Measurements from ENCODE around the gene GARIN5A.
"Not testable (repeated sequence)": the region's sequence is repeated elsewhere in the genome, so short reads cannot be mapped to it uniquely, and the experiment has no call there.

Gene GARIN5A

DNA sequence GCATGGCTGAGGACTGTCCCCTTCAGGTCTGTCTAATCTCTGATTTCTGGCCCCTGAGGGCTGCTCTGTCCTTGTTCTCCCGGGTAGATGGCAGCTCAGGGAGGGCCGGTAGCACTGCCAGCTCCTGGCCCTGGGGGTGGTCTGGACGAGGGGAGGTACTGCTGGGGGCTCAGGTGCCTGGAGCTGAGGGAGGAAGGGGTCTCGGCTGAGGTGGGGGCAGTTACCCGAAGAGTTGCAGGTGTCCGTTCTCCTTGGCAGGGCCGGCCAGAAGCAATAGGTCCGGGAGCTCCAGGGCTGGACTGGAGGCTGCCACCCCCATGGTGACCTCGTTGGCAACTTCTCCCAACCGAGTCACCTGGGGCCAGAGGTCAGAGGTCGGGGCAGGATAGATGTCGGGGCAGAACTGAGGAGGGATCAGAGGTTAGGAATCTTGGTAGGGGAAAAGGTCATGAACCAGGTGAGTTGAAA, 1.5 kb downstream of the GARIN5A start:
- TF ChIP-seq, protein P1, sequence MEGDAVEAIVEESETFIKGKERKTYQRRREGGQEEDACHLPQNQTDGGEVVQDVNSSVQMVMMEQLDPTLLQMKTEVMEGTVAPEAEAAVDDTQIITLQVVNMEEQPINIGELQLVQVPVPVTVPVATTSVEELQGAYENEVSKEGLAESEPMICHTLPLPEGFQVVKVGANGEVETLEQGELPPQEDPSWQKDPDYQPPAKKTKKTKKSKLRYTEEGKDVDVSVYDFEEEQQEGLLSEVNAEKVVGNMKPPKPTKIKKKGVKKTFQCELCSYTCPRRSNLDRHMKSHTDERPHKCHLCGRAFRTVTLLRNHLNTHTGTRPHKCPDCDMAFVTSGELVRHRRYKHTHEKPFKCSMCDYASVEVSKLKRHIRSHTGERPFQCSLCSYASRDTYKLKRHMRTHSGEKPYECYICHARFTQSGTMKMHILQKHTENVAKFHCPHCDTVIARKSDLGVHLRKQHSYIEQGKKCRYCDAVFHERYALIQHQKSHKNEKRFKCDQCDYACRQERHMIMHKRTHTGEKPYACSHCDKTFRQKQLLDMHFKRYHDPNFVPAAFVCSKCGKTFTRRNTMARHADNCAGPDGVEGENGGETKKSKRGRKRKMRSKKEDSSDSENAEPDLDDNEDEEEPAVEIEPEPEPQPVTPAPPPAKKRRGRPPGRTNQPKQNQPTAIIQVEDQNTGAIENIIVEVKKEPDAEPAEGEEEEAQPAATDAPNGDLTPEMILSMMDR (IDR thresholded peaks at IDR 0.05; ENCODE audit: extremely low read depth, insufficient read depth, missing control alignments): no peak
- DNase-seq (ENCODE audit: low spot score): no peak
- in situ Hi-C loops (cut with MboI; ENCODE audit: low pct_unique_long_range_greater_than_20kb, low sequenced_read_pairs, unreplicated experiment): no loop called here

DNA sequence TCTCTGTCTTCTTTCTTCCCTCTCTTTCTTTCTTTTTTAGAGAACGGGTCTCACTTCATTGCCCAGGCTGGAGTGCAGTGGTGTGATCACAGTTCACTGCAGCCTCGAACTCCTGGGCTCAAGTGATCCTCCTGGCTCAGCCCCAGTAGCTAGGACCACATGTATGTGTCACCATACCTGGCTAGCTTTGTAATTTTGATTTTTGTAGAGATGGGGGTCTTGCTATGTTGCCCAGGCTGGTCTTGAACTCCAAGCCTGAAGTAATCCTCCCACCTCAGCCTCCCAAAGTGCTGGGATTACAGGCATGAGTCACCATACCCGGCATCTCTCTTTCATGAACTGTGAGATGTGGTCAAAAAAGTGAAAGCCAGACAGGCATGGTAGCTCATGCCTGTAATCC, 3.3 kb downstream of the GARIN5A start:
- DNase-seq (ENCODE audit: low spot score); in situ Hi-C loops (cut with MboI; ENCODE audit: low pct_unique_long_range_greater_than_20kb, low sequenced_read_pairs, unreplicated experiment): not testable (repeated sequence)

DNA sequence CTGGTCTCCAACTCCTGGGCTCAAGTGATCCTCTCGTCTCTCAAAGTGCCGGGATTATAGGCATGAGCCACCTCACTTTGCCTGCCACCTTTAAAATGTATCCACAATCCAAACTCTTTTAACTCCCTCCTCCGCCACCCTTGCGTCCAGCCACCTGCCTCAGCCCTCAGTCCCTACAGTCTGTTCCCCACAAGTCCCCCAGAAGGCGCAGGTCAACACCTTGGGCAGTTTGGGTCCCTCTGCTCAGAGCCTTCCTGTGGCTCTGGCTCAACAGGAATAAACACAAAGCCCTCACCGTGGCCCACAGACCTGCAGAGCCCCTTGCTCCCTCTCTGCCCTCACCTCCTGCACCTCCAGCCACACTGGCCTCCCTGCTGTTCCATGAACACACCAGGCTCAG, 7.8 kb downstream of the GARIN5A start:
- TF ChIP-seq, protein P1 (IDR thresholded peaks at IDR 0.05; ENCODE audit: extremely low read depth, insufficient read depth, missing control alignments): no peak
- no peak for DNase-seq (ENCODE audit: low spot score)
- in situ Hi-C loops (cut with MboI; ENCODE audit: low pct_unique_long_range_greater_than_20kb, low sequenced_read_pairs, unreplicated experiment): no loop called here

DNA sequence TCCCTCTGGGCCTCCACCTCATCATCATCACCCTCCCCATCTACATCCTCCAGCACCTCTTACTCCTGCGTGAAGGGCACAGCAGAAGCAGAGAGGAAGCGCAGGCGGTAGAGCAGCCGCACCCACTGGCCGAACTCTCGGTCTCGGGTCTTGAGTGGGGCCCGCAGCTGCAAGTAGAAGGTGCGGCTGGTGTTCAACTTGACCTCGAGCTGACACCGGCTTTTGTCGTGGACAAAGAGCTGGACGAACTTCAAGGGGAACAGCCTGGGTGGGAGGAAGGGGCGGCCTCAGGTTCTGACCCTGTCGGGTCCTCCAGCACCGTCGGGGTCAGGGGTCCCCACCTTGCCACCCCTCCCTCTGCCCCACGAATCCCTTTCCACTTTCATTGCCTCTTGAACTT, 9.1 kb downstream of the GARIN5A start:
- TF ChIP-seq, protein P1 (IDR thresholded peaks at IDR 0.05; ENCODE audit: extremely low read depth, insufficient read depth, missing control alignments): no peak
- DNase-seq (ENCODE audit: low spot score): no peak

DNA sequence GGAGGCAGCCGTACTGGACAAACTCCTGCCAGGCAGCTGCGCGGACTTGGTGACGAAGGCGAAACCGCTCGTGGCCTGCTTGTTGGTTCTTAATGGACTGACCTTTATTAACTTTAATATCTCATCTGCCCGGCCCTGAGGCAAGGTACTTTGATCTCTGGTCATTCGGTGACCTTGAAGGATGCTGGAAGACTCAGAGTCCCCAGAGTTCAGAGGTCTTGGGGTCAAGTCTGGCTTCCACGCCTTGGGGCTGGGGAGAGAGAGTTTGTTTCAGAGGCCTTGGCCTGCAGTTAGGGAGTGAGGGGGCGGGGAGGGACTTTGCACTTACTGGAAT, 10.0 kb downstream of the GARIN5A start:
- TF ChIP-seq, protein P1 (IDR thresholded peaks at IDR 0.05; ENCODE audit: extremely low read depth, insufficient read depth, missing control alignments): no peak
- in situ Hi-C loops (cut with MboI; ENCODE audit: low pct_unique_long_range_greater_than_20kb, low sequenced_read_pairs, unreplicated experiment): no loop called here

More for the DNA sequence above, 9.1 kb downstream of the GARIN5A start:
- in situ Hi-C loops (cut with MboI; ENCODE audit: low pct_unique_long_range_greater_than_20kb, low sequenced_read_pairs, unreplicated experiment): no loop called here

DNA sequence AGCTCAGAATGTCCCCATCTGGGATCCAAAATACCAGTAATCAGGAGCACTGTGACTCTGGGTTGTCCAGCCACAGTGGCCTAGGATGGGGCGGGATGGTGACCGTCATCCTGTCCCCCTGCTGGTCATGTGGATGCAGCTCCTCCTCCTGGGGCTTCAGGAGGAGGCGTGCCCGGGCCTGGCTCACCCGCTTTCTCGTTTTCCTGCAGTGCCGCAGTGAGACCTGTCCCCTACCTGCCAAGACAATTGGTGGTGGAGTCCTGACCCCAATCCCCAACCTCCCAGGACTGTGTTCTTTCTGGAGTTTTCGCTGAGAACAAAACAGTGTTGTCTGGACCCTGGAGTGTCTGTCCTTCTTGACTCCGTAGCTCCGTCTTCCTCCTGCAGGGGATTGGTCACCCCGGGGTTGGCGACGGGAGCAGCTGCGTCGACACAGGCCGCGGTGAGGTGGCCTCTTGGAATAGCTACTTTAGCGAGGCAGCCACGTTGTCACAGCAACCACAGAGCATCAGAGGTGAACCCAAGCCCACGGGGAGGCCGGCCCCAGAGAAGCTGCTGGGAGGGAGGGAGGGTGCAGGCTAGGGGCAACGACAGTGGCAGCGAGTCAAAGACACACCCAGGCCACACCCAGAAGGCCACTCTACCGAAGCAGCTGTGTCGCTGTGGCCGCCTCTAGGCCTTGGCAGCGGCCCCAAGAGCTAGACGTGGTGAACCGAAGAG, 10.5 kb downstream of the GARIN5A start:
- DNase-seq (ENCODE audit: low spot score): no peak
- TF ChIP-seq, protein P1 (IDR thresholded peaks at IDR 0.05; ENCODE audit: extremely low read depth, insufficient read depth, missing control alignments): no peak
- in situ Hi-C loops (cut with MboI; ENCODE audit: low pct_unique_long_range_greater_than_20kb, low sequenced_read_pairs, unreplicated experiment): no loop called here

More for the DNA sequence above, 10.0 kb downstream of the GARIN5A start:
- no peak for DNase-seq (ENCODE audit: low spot score)

DNA sequence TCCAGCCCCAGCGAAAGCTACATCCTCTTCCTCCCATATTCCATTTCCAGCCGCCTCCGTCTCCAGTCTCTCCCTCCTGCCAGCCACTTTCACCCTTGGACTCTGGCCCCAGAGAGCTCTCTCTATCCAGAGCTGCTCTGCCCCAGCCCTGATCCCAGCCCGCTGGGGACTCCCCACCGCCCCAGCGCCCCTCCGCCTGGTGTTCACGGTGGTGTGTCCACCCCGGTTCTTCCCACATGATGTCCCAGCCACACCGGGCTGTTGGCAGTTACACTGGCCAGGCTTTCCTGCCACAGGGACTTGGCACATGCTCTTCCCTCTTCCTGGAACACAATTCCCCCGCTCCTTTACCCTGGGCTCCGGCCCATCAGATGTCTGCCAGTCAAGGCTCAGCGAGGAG, 11.6 kb downstream of the GARIN5A start:
- in situ Hi-C loops (cut with MboI; ENCODE audit: low pct_unique_long_range_greater_than_20kb, low sequenced_read_pairs, unreplicated experiment): loop anchor here (5.0 kb wide), 1 partner anchor 108 kb away; no protein-coding TSS in a partner anchor
- no peak for DNase-seq (ENCODE audit: low spot score)
- TF ChIP-seq, protein P1 (IDR thresholded peaks at IDR 0.05; ENCODE audit: extremely low read depth, insufficient read depth, missing control alignments): no peak

All from GM13977 (cell line).